Measurements from ENCODE around the gene B4GALNT4.

DNA sequence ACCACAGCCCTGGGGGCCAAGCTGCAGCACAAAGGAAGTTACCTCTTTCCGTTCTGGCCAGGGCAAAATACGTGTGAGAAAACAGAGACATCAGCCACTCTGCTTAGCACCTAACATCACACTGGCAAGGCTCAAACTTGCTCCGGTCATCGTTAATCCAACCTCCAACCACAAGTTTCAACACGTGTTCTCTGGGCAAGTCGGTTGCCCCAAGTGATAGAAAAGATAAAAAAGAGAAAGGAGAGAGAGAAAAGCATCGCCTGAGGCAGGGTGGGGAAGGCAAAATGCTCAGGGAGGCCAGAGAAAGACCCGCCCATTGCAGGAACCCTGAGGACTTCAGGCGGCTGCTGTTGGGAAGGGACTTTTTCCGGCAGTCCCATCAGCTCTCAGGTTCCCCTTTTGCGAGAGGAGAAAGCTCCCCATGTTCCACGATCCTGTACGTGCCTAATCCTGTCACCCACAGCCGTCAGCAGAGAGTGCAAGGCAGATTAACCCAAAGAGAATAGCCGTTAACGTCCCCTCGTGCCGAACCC lies 18.5 kb upstream of the B4GALNT4 start:
- TF ChIP-seq CTCF (conservative IDR thresholded peaks at IDR 0.05 in 1 of 2, IDR thresholded peaks at IDR 0.05 in 1 of 2; ENCODE audit: low read depth in 1 of 2, low read length in 2 of 2) (no peak), EZH2 (IDR thresholded peaks at IDR 0.05; ENCODE audit: low read length, missing control alignments) (no peak)
